GM18511 (cell line): Measurements from ENCODE around the gene NFIL3.
A peak's percentile ranks its signal among the peaks of the same experiment; 100 is the strongest.

Experiments
- ATAC-seq: cut with Tn5 transposase; IDR thresholded peaks from one replicate; pipeline ENCODE4 v1.9.1; 2021; ENCODE audit warnings: mild to moderate bottlenecking, moderate library complexity; ENCODE audit not compliant: unreplicated experiment

NFIL3 gene

DNA sequence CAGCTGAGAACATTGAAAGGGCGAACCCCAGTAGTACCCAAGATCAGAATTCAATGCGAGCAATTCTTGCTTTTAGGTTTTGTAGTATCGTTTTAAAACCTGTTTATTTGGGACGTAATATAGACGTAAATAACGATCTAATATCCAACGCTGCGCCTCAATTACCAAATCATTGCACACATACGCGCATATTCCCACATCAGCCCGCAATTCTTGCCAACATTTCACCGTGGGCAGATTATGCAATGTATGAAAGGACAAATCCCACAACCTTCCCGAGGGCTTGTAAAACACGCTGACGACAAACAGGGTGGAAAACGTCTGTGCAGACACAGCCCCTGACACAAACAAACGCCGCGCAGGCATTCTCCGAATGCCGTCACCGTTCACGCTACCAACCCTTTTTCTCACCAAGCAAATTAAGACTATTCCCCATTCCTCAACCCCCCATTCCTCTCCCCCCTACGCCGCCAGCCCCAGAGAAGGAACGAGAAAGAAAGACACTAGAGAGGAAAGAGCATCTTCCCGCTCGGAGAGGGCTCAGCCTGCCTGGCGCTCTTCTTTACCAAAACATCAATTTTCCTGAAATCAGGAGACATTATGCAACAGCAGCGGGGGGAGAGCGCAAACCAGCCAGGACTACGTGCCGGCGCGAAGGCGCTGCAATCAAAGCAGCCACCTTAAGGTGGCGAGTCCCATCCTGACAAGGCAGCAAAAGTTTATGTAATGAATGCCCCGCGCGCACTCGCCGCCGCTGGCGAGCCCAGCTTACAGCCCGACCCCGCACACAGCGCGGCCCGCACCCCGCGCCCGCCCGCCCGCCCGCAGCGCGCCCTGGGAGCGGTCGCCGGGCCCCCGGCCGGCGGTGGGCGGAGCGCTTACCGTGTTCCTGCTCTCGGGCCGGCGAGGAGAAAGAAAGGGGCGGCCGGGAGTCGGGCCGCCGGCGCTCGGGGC is 597 bp downstream of the NFIL3 start:
- ATAC-seq = peak; percentile 44

DNA sequence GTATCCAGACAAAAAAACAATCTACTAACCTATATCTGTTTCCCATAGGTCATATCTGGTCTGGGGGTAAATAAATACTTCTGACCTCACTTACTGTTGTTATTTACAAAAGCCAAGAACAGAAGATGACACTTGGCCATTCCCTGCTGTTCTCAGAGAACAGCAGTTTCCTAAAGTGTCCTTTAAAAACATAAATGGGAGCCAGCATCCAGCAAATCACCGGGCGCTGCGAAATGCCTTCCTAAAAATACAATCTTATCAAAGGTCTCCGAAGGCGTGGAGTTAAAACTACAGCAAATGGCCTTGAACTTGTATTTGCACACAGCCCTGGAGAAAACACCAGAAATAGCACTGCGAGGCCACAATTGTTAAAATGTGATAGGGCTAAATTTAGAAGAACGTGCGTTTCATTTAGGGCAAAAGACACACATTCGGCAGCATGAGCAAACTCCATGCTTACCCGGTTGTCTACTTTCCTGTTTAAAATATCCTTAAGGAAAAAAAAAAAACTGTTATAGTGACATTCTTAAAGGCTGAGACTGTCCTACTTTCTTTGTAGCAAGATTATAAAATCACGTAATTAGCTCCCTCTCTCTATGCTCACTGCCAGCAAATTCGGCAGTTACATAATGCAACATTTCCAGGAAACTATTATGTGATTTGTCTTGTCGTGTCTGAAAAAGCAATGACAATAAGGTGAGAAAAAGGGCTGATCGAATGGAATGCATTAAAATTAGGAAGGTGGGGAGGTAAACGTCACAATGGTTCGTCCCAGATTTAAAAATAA is 1.5 kb downstream of the NFIL3 start:
- ATAC-seq = no peak

DNA sequence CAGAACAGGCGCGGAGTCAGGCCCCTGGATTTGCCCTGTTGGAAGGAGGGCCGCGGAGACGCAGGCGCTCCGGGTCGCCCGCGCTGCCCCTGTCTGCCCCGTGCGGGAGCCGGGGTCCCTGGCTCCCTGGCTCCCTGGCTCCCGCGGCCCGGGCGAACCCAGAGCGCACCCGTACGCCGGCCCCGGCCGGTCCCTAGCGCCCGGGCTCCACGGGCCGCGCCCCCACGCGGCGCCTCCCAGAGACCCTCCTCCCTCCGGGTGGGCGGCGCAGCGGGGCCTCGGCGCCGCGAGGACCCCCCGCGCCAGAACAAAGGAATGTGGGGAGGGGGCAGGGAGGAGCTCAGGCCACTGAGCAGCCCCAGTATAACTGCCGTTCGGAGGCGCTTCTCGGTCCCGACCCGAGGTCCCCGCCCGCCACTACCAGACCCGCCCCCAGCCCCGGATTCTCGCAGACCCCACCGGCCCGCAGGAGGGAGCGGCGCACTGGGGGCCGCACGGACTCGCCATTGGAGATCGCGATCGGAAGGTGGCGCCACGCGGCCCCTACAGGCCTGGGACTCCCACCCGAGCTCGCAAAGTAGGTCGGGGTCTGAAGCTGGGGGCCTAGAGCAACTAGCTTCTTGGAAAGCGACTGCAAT is 2.4 kb downstream of the NFIL3 start:
- no peak for ATAC-seq

DNA sequence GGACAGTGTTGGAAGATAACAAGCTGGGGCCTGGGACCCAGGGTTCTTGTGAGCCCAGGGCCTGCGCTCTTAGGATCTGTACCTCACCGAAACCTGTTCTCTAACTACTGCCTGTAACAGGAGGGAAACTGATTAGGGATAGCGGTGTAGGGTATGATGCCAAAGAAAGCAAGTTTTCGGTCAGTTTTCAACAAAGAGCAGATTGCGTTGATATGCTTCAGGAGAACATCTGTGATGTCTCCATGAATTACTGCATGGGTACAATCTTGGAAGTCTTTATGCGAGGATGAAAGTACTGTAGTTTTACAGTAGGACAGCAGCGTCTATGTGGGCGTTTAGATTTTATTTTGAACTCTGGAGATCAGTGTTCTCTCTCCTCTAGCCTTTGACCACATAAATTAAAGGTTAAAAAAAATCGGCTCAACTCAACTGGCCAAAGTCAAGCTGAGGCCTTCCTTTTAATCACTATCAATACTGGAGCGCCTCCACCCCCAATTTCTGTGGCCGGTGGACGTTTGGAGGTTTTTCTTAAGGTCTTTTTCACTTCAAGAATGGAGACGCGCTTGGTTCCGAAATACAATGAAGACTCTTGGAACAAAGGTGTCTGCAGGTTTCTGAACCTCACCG is 3.0 kb downstream of the NFIL3 start:
- ATAC-seq = no peak

DNA sequence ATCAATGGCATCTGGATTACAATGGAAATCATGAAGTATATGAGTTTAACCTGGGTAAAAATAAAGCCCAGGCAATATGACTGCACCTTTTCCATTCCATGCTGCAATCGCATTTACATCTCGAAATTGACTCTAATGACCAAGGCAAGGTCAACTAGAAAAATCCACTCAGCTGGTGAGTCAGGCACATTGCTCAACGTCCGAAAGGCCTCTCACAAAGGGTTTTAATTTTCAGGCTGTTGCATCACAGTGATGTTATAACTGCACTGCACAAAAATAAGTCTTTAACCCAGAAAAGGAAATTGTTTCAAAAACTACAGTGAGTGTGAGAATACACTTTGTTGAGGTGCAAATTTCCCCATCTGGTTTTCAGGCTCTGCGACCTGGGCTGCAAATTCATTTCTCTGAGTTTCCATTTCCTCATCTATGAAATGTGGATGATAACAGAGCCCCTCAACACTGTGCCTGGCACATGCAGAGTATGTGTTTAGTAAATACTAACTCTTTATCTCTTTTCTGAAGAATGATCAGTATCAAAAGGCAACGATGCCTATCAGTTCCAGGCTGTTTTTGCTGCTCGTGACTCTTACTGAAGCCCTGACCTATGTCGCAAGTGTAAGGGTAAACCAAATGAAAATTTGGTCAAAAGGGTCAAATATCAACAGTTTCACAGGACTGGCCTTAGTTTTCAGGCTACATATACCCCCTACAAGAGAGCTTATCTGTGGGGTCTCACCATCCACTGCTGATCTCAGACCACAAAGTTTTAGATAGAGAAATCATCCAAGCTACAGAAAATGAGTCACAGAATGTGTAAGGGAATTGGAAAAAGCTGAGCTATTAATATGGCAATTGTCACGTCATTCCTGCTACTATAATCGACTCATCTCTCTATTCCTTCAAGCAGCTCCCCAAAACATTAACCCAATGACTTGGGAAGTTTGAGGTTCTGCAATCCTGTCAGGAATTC is 4.1 kb downstream of the NFIL3 start:
- no peak for ATAC-seq

DNA sequence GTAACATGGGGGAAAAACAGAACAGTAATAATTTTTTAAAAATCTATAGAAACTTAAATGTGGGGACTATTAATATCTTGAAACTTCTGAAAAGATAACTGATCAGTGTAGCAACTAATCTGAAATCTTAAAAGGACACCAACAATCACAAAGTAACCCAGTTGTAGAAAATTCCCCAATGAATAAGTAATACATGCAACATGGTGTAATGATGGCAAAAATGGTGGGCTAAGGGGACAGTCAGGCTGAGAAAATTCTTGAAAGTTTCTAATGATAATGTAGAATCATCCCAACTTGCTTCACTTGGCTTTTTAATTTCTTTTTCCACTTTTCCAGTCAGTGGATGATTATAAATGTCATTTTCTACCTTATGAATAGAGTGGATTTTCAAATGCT is 5.4 kb downstream of the NFIL3 start:
- no peak for ATAC-seq

DNA sequence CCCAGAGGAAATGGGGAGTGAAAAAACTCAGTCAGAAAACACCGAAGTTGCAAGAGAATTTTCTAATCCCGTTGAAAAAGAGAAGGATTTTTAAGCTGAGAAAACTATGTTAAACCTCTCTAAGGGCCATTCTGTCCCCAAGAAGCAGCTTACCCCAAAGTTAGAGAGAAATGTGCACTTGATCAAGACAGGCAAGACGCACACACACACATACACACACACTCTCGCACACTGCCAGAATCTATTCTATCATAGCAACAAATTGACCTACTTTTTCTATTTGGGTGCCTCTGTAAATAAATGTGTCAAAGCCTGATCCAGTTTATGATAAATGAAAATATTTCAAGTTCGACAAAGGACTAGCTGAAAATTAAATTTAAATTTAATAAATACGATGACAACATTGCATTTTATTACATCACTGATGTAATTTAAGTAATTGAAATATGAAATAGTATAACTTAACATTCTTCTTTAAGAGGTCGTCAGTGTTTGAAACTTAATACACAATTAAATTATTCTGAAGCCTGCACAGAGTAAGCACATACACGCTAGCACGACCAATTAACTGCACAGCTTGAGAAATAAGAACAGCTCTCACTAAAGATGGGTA is 5.9 kb downstream of the NFIL3 start:
- no peak for ATAC-seq

DNA sequence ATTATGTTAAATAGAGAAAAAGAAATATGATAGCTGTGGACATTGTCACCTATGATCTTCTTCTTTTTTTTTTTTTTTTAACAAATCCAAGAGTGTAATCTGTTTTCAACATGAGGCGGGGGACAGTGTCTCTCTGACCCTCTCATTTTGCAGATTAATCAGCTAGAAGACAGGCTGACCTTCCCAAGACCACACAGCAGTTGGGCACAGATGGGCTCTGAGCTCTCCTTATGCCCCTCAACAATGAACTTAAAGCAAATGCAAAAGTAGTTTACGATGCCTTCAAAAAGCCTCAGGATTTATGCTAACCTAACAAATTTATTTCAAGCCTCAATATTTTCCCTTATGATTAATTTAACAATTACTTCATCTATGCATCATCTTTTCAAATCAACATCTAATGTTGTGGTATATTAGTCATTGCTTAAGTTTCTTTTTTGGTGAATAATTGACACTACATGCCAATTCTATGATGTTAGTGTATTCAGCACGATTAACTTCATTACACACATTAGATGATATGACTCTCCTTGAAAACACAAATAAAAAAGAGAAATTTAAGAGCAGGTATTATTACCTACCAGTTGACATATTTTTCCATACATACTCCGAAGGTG is 7.4 kb downstream of the NFIL3 start:
- ATAC-seq = no peak

DNA sequence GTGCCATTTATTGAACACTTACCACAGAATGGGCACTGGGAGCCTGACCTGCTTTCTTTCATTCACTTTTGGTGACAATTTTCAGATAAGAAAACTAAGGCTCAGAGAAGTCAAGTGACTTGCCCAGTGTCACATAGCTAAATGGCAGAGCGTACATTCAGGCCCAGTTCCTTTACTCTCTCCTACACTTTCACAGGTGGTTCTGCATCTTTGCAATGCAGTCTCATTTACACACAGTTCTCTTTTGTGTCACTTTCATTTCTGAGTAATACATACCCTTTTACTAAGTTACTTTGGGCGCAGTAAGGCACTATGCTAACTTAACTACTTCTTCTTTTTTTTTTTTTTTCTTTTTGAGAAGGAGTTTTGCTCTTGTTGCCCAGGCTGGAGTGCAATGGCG is 8.3 kb downstream of the NFIL3 start:
- peak; percentile 94 for ATAC-seq

DNA sequence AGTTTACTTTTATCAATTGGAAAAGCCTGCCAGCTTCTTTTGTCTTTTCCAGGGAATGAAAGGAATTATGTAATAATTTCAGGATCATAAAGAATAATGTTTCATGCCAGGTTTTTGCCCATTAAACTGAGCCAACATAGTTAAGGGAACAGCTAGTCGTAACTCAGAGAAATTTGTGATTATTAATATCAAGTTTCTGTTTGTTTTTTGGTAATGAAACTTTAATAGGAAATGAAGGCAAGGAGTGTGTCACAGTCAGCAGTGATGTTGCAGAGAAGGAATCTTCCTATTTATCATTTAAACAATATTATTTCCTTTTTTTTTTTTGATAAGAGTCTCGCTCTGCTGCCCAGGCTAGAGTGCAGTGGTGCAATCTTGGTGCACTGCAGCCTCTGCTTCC is 10.7 kb downstream of the NFIL3 start:
- ATAC-seq = no peak

DNA sequence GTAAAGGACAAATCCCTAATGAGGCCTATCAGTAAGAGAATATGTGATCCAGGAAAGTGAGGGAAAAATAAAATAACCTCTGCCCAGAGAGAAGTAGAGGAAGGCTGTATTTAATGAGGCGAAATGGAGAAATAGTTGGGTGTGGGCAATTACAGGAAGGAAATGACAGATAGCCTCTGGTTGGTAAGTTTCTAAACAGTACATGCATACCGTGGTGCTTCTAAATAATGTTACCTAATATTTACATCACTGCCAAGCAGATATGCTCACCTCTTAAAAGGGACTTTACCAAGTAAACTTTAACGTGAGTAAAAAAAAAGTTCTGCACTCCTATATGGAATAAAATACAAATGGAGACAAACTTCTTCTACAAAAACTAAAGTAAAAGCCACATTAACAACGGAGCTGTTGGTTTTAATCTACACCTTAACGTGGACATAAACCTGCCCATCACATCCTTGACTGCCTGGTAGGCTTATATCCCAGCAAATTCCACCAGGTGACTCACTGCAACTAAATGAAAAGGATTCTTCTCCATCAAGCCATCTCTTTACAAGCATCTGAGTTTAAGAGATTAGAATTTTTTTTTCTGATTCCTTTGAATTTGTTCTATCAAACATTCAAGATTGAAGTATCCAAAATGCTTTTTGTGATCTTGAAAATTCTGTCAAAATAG is 12.4 kb downstream of the NFIL3 start:
- no peak for ATAC-seq

DNA sequence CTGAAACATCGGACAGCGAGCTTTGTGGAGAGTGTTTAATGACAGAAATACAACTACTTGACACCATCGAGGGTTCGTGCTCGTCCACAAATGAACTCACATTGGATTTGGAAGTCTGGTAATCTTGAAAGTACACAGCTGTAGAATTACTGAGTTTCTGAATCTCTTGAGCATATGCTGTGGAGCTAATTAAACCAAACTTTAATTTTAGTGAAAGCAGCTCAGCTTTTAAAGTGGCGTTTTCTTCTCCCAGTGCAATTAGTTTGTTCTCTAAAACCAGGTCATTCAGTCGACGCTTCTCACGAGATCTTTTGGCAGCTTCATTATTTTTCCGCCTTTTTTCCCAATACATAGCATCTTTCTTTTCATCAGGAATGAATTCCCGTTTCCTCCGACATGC is 13.5 kb downstream of the NFIL3 start:
- ATAC-seq = no peak

DNA sequence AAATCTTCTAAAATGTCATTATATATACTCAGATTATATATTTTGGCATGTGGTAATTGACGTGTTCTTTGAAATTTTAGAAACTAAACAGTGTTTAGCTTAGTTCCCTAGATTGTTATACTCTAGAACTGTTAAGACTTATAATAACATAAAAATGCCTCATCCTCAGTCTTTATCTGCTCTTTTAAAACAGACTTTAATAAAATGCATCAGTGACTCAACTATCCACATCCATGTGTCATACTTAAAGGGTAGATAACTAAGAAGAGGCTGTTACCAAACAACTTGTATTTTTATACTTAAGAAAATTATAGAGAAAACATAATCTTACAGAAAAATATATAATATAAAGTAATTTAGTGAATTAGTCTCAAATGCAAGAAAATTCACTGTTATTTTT is 15.2 kb downstream of the NFIL3 start:
- no peak for ATAC-seq

DNA sequence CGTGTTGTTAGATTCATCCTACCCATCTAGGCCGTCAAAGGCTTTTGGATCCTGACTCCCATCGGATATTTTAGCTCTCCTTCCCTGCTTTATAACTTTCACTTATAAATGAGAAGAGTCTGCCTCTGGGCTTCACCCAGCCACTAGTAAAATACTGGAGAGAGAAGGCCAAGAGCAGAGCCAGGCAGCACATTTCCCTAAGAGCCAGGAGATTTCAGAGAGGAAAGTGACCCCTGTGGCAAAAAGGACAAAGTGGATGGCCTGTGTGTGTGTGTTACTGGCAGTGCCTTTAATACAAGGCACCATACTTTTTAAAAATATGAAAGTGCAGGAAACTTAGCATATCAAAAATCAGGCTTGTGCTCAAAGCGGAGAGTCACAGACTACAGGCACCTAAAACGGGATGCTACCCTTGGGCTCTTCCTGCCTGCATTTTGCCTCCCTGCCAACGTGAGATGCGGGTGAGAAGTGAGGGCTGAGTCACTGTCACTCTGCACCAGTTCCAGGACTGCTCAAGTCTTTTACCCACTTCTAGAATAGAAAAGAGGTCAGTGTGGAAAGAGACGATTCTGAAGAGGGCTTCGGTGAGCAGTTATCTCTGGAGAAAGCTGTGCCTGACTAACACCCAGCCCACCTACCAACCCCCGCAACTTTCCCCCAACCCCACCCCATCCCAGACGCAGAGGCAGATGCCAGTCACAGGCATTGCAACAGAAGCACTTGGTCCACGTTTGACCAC is 15.9 kb downstream of the NFIL3 start:
- no peak for ATAC-seq

DNA sequence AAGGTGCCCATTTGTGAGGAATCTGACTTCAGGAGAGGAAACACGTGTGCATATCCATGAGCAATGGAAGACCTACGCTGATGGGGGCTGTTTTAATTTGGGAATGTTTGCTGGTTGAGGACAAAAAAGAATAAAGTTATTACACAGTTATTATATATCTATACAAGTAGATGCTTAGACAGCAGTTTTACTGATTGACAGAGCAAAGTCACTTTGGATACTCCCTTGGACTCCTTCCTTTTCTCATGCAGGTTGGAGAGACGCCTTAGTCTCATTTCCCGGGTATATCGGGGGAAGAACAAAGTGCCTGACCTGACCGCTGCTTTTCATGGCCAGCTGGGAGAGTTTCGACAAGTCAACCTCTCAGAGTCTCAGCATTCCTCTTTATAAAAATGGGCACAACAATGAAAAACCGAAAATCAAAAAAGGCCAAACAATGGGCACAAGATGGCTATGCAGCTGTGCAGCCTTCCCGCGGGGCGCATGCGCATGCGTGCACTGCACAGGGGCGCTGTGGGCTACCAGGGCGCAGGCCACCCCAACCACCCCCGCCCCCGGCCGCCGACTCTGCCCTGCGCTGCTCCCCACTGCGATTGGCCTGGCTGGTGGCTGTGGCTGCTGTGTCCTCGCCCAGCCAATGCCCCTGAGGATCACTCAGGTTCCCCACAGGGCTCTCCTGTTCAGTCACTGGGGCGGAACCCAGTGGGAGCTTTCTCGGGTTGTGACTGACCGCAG is 18.1 kb downstream of the NFIL3 start:
- ATAC-seq = no peak

DNA sequence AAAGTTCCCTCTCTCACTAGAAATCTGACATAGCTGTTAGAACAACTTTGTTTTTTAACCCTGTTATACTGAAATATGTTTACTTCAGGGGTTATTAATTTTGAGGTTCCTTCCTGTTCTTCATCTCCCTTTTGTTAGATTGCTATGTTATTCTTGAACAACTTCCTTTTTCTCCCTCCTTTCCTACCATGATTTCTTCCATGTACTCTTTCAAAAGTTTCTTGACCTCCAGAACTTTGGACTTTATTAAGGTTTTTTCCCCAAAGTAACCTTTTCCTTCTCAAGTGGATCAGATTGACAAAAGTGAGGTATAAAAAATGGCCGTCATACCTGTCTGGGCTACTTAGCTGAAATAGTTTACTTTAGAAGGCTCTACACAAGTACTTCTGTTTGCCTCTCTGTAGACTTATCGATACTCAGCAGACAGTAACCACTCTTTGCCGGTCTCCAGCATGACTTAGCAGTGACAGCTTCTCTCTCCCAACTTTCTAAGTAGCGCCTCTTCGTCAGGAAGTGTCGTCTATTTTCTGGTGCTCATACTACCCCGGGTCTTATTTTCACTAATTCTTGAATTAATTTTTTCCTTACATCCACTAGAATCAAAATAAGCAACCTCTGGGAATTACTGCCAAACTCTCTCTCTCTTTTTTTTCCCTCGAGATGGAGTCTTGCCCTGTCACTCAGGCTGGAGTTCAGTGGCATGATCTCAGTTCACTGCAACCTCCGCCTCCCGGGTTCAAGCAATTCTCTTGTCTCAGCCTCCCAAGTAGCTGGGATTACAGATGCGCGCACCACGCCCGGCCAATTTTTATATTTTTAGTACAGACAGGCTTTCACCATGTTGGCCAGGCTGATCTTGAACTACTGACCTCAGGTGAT is 19.7 kb downstream of the NFIL3 start:
- no peak for ATAC-seq
